HepG2 (cell line): ENCODE measurements around the gene INO80. TPM values are rescaled to one million over a fixed set of nuclear protein-coding genes. Genes with fewer than 3 reads are reported as not detected.

Experiments
- ATAC-seq: fragments of 200-7000 bp; cut with Tn5 transposase; 3 replicates; pipeline ENCODE4 v1.9.1; 2020; ENCODE audit warnings: mild to moderate bottlenecking, moderate library complexity
- BruUV-seq: library from RNA; stranded (reverse); fragments of 400-500 nt; replicated peaks from 2 replicates; lab custom pipeline; 2021; lab: Mats Ljungman, UMichigan
- CTCF ChIA-PET: fragments of 300-600 bp; formaldehyde crosslinking; extraction: SDS; loops from one replicate; lab custom pipeline; 2021; ENCODE audit warnings: low total read pairs, inconsistent platforms, low intra/inter-chr PET ratio; lab: Yijun Ruan, JAX
- POLR2A ChIA-PET: fragments of 350-600 bp; sonication (Branson Sonifier 250); formaldehyde crosslinking; loops from one replicate; lab custom pipeline; 2020; ENCODE audit warnings: antibody characterized with exemption, inconsistent platforms; lab: Yijun Ruan, JAX
- DNase-seq: peaks from one replicate; pipeline ENCODE4 v3.0.0-alpha.2; 2015; ENCODE audit warnings: low spot score
- FAIRE-seq: peaks from 3 replicates; lab custom pipeline; 2011; peaks lifted over from hg19 to GRCh38; lab: Jason Lieb, UNC
- H2AFZ ChIP-seq: one replicate; pipeline ENCODE4 v1.6.1; 2011; ENCODE audit warnings: low read length, inconsistent platforms
- H3K27ac ChIP-seq: fragments of 300-600 bp; 3 replicates; pipeline ENCODE4 v1.8.0; 2011; ENCODE audit warnings: mixed run types, mild to moderate bottlenecking, mixed read lengths, low read length, inconsistent platforms; ENCODE audit not compliant: insufficient read depth; ENCODE audit errors: extremely low read length
- H3K27me3 ChIP-seq, 2 experiments: fragments of 200-600 bp in 1 of 2; 2 replicates in 1 of 2; 3 replicates in 1 of 2; pipeline versions ENCODE4 v1.6.0 to v1.8.0; 2011; ENCODE audit warnings: low read length in 2 of 2, mild to moderate bottlenecking in 2 of 2, moderate library complexity in 2 of 2, inconsistent platforms in 1 of 2; ENCODE audit not compliant: insufficient read depth in 2 of 2, control insufficient read depth in 1 of 2
- H3K36me3 ChIP-seq, 2 experiments: fragments of 200-600 bp in 1 of 2; replicated peaks in 1 of 2; 2 replicates in 1 of 2; 3 replicates in 1 of 2; pipeline versions ENCODE4 v1.5.1 to v1.8.0; 2011; ENCODE audit warnings: low read length in 2 of 2, inconsistent platforms in 1 of 2; ENCODE audit not compliant: insufficient read depth in 2 of 2, control insufficient read depth in 1 of 2
- H3K4me1 ChIP-seq: 2 replicates; pipeline ENCODE4 v1.5.1; 2012; ENCODE audit warnings: low read length, inconsistent platforms; ENCODE audit not compliant: insufficient read depth
- H3K4me2 ChIP-seq: 2 replicates; pipeline ENCODE4 v1.6.0; 2011; ENCODE audit warnings: low read depth, low read length, inconsistent platforms
- H3K4me3 ChIP-seq, 3 experiments: fragments of 200-600 bp in 1 of 3; sonication (generic), shearing (Covaris generic) in 1 of 3; replicated peaks in 1 of 3; 2 replicates each; pipeline ENCODE4 v1.5.1; 2011 to 2016; ENCODE audit warnings: low read length in 3 of 3, inconsistent platforms in 2 of 3, low read depth in 2 of 3, mild to moderate bottlenecking in 2 of 3, control low read depth in 1 of 3, mixed read lengths in 1 of 3; ENCODE audit not compliant: insufficient read depth in 1 of 3
- H3K79me2 ChIP-seq: one replicate; pipeline ENCODE4 v1.6.1; 2011; ENCODE audit warnings: low read length, inconsistent platforms; ENCODE audit not compliant: insufficient read depth
- H3K9ac ChIP-seq: 2 replicates; pipeline ENCODE4 v1.6.0; 2011; ENCODE audit warnings: mild to moderate bottlenecking, low read depth, low read length, inconsistent platforms; ENCODE audit not compliant: insufficient read depth
- H3K9me3 ChIP-seq: 2 replicates; pipeline ENCODE4 v1.5.1; 2012; ENCODE audit warnings: mild to moderate bottlenecking, low read length
- H4K20me1 ChIP-seq: 2 replicates; pipeline ENCODE4 v1.6.0; 2011; ENCODE audit warnings: inconsistent platforms, mild to moderate bottlenecking, low read length, moderate library complexity; ENCODE audit not compliant: insufficient read depth
- GTF2F1 ChIP-seq: fragments of 150-350 bp; IDR thresholded peaks from 2 replicates; pipeline ENCODE4 v1.6.1; 2014; ENCODE audit warnings: low read length
- HDAC1 ChIP-seq: sonication (generic); formaldehyde crosslinking; IDR thresholded peaks from 2 replicates; pipeline ENCODE4 v1.5.1; 2020; ENCODE audit warnings: mild to moderate bottlenecking, missing genetic modification reagents
- RBM39 ChIP-seq: fragments of 200-400 bp; formaldehyde crosslinking; IDR thresholded peaks from one replicate; pipeline ENCODE4 v1.6.1; 2018; ENCODE audit warnings: antibody characterized with exemption, mild to moderate bottlenecking, low read depth, low read length; ENCODE audit not compliant: poor library complexity, severe bottlenecking
- ZNF121 ChIP-seq: sonication (generic); formaldehyde crosslinking; IDR thresholded peaks from 2 replicates; pipeline ENCODE4 v1.5.0; 2020; ENCODE audit warnings: mild to moderate bottlenecking, missing genetic modification reagents
- ZNF569 ChIP-seq: sonication (generic); formaldehyde crosslinking; IDR thresholded peaks from 2 replicates; pipeline ENCODE4 v1.5.0; 2020; ENCODE audit warnings: mild to moderate bottlenecking, missing genetic modification reagents, moderate library complexity, borderline replicate concordance
- ZNF572 ChIP-seq: sonication (generic); formaldehyde crosslinking; IDR thresholded peaks from 2 replicates; pipeline ENCODE4 v1.5.1; 2020; ENCODE audit warnings: mild to moderate bottlenecking, missing genetic modification reagents
- ZNF839 ChIP-seq: sonication (generic); formaldehyde crosslinking; IDR thresholded peaks from 2 replicates; pipeline ENCODE4 v1.4.0; 2020; ENCODE audit warnings: missing genetic modification reagents, mild to moderate bottlenecking, borderline replicate concordance
- ZNF879 ChIP-seq: sonication (generic); formaldehyde crosslinking; IDR thresholded peaks from 2 replicates; pipeline ENCODE4 v1.8.1; 2023; ENCODE audit warnings: missing genetic modification reagents
- WGBS: methylation state at CpG from one replicate; pipeline ENCODE4 v1.1.6; 2017; ENCODE audit warnings: low lambda C conversion rate; 5-methylcytosine and 5-hydroxymethylcytosine counted together
- in situ Hi-C: cut with HindIII; loops from 2 replicates; pipeline ENCODE4 v1.10.0; 2017; ENCODE audit warnings: low pct_unique_long_range_greater_than_20kb; ENCODE audit not compliant: extremely low pct_ligation_motif_present
- intact Hi-C: fragments of 100-400 bp; cut with micrococcal nuclease; formaldehyde crosslinking; loops from one replicate; pipeline ENCODE4 v1.10.0; 2022; ENCODE audit not compliant: unreplicated experiment
- polyA plus RNA-seq, 8 experiments: library from polyadenylated mRNA; depleted of rRNA in 3 of 8; stranded (reverse) in 7 of 8; unstranded in 1 of 8; fragments of >200 nt; fragmentation: Illumina TruSeq in 4 of 8; extraction: Trizol in 4 of 8; gene quantifications; 2 replicates each; pipeline versions ENCODE4 v1.2.1 to v1.2.3, GENCODE V29; 2011 to 2016; ENCODE audit warnings: low read depth in 4 of 8, missing spikeins in 1 of 8, mixed read lengths in 1 of 8; ENCODE audit not compliant: insufficient read depth in 1 of 8
- total RNA-seq, 5 experiments: library from RNA; depleted of rRNA; stranded (reverse); fragments of >200 nt; fragmentation: Illumina TruSeq; extraction: Trizol; gene quantifications; 2 replicates each; pipeline ENCODE4 v1.2.3, GENCODE V29; 2016; ENCODE audit warnings: low read depth in 1 of 5

Gene INO80
- total and polyA plus RNA-seq, 2 of the 13 experiments (the other 11 are each of a cell fraction or from before 2014, with no cell fraction given): 3.6 to 14.8 TPM

DNA sequence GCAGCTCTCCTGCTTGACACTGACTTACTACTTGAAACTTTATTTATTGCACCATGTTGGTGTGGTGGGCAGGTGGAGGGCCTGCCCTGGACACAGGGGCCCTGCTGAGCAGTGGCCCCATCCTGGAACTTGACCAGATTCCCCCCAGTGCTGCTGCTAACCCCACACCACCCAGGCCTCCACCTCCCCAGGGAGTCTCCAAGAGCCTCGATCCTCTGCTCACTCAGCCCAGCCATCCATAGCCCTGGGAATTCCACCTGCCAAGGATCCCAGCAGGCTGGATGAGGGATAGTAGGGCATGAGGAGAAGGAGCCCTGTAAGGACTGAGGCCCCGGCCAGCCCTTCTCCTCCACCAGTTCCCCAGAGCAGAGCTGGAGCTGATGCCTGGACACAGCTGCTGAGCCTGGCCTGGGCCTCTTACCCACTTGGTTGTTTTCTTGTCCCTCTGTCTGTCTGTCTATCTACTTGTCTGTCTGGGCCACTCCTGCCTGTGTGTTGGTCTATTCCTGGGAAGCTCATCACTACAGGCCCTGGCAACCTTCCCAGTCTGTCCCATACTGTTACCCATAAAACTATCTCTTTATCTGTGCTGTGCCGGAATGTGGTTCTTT, 160.0 kb downstream of the INO80 start:
- ATAC-seq (peak; percentile 10; the same call in 1 of the 3 replicates), DNase-seq (no peak), FAIRE-seq (no peak)
- no TSS peak for BruUV-seq
- intact Hi-C loops: no loop called here
- Histone ChIP-seq H2AFZ (no peak overlapping the region), H3K9ac (no peak overlapping the region), H3K36me3 (no peaks in the 10 kb centered on the region), H3K4me3 (no peak overlapping the region), H3K27ac (no peak overlapping the region), H3K27me3 (peaks cover 14 to 61% of the 10 kb centered on the region in 2 experiments; a peak in 4 of 5 replicates), H4K20me1 (no peaks in the 10 kb centered on the region), H3K4me2 (no peak overlapping the region), H3K4me1 (0 out of 2 replicates have a peak, but pooled peaks cover 9% of the 10 kb centered on the region), H3K9me3 (no peaks in the 10 kb centered on the region), H3K79me2 (no peaks in the 10 kb centered on the region)
- ChIA-PET CTCF (no interaction called here), POLR2A (interaction anchor here (1.0 kb wide), 1 partner anchor 15 kb away, joined by 3 read pairs; no protein-coding TSS in a partner anchor)
- TF ChIP-seq GTF2F1 (no peak), HDAC1 (no peak), ZNF839 (CRISPR knock-in tag) (no peak), ZNF879 (no peak), ZNF572 (no peak), RBM39 (no peak), ZNF121 (CRISPR knock-in tag) (no peak), ZNF569 (CRISPR knock-in tag) (no peak)
- in situ Hi-C loops: no loop called here
- WGBS: 0% methylated on average over 1 of the region's 3 CpGs
